ENCODE measurements around the gene PDE8A. TPM values are rescaled to one million over a fixed set of nuclear protein-coding genes. Genes with fewer than 3 reads are reported as not detected.
"Not testable (repeated sequence)": the region's sequence is repeated elsewhere in the genome, so short reads cannot be mapped to it uniquely, and the experiment has no call there.

Gene PDE8A
- total and polyA plus RNA-seq, 2 experiments from 2014 or later = 15.3 to 26.0 TPM

DNA sequence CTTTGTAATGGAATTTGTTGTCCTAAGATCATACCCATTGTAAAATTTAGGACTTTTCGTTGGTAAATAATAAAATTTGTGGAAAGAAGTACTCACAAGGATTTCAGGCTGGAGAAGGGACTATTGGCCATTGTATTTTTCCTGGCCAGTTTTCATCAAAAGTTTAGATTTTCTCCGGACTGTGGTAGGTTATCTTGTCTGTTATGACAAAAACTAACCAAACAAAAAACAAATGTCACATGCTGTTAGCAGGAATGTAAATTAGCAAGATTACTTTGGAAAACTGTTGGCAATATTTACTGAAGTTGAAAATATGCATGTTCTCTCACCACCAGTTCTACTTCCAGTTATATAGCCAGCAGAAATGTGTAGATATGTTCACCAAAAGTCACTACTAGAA, 27.8 kb downstream of the PDE8A start:
- WGBS (ENCODE audit: low lambda C conversion rate, missing lambda C conversion rate) = 63% methylated on average over 2 of the region's 2 CpGs
- Histone ChIP-seq H3K79me2 (peaks cover 75% of the 10 kb centered on the region), H3K4me3 (no peak overlapping the region), H3K27ac (peak overlapping the region; percentile 86), H2AFZ (no peak overlapping the region), H3K36me3 (replicated peaks; ENCODE audit: insufficient read depth, low read depth) (no peaks in the 10 kb centered on the region), H3K4me1 (ENCODE audit: insufficient read depth) (peaks cover 34% of the 10 kb centered on the region), H3K4me2 (peak overlapping the region; percentile 58), H3K9me3 (ENCODE audit: low read depth) (no peaks in the 10 kb centered on the region), H3K9me2 (replicated peaks; ENCODE audit: insufficient read depth) (no peaks in the 10 kb centered on the region), H3K27me3 (no peaks in the 10 kb centered on the region), H4K20me1 (ENCODE audit: insufficient read depth, poor library complexity, severe bottlenecking) (no peaks in the 10 kb centered on the region)
- DNase-seq (ENCODE audit: low spot score) = no peak
- no peak for TF ChIP-seq EZH2 (IDR thresholded peaks at IDR 0.05; ENCODE audit: borderline replicate concordance)
- no peak for TF ChIP-seq EZH2phosphoT487 (IDR thresholded peaks at IDR 0.05; ENCODE audit: low read depth, severe bottlenecking, unreplicated experiment)
- TF ChIP-seq, protein P1, sequence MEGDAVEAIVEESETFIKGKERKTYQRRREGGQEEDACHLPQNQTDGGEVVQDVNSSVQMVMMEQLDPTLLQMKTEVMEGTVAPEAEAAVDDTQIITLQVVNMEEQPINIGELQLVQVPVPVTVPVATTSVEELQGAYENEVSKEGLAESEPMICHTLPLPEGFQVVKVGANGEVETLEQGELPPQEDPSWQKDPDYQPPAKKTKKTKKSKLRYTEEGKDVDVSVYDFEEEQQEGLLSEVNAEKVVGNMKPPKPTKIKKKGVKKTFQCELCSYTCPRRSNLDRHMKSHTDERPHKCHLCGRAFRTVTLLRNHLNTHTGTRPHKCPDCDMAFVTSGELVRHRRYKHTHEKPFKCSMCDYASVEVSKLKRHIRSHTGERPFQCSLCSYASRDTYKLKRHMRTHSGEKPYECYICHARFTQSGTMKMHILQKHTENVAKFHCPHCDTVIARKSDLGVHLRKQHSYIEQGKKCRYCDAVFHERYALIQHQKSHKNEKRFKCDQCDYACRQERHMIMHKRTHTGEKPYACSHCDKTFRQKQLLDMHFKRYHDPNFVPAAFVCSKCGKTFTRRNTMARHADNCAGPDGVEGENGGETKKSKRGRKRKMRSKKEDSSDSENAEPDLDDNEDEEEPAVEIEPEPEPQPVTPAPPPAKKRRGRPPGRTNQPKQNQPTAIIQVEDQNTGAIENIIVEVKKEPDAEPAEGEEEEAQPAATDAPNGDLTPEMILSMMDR (IDR thresholded peaks at IDR 0.05; ENCODE audit: poor library complexity) = no peak

DNA sequence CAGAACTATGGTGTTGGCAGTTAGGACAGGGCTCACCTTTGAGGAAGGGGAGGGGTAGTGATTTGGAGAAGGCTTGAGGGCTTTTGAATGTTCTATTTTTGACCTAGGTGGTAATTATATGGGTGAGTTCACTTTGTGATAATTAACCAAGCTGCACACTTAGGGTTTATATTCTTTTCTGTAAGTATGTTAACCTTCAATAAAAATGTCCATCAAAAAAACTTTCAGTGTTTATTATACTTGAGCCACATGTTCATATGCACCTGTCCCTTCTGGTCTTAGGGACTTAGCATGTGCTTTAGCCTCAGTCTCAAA, 28.4 kb downstream of the PDE8A start:
- peak overlapping the region; percentile 58 for H3K4me2 ChIP-seq
- no peak for TF ChIP-seq EZH2 (IDR thresholded peaks at IDR 0.05; ENCODE audit: borderline replicate concordance)
- no peaks in the 10 kb centered on the region for H3K36me3 ChIP-seq (replicated peaks; ENCODE audit: insufficient read depth, low read depth)
- H4K20me1 ChIP-seq (ENCODE audit: insufficient read depth, poor library complexity, severe bottlenecking) = no peaks in the 10 kb centered on the region
- peaks cover 34% of the 10 kb centered on the region for H3K4me1 ChIP-seq (ENCODE audit: insufficient read depth)
- no peak for DNase-seq (ENCODE audit: low spot score)
- H3K9me3 ChIP-seq (ENCODE audit: low read depth) = no peaks in the 10 kb centered on the region
- no peak overlapping the region for H2AFZ ChIP-seq
- peaks cover 75% of the 10 kb centered on the region for H3K79me2 ChIP-seq
- no peaks in the 10 kb centered on the region for H3K9me2 ChIP-seq (replicated peaks; ENCODE audit: insufficient read depth)
- no peaks in the 10 kb centered on the region for H3K27me3 ChIP-seq
- H3K27ac ChIP-seq = peak overlapping the region; percentile 86
- no peak overlapping the region for H3K4me3 ChIP-seq

DNA sequence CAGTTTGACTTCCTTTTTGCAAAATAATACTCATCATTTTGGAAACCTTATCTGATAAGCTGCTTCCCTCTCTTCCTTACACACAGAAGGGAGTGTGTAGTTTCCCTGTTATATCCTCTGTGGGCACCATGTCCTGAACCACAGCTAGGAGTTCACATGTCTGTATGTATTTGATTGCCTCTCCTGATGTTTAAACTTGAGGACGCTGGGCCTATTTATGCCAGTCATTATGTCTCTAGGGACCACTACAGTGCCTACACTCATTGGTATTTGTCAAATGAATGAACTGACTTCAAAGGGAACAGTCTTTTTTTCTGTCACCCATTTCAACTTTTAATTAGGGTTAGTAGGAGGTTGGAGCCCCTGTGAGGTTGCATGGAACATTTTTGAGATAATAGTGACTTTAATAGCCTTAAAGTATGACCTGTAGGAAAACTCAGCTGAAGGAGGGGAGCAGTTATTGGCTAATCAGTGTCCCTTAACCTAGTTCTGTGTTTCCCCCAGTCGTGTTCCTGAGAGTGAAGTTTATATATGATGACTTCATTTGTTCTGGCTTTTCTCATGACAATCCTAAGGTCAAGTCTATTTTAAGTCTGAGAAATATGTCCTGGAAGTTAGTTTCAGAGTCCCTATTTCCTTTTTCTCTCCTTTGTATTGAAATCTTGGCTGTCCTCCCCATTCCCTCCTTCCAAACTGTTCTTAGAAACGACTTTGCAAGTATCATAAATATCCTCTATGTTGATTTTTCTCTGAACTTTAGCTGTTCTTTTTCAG, 28.9 kb downstream of the PDE8A start:
- TF ChIP-seq, protein P1 (IDR thresholded peaks at IDR 0.05; ENCODE audit: poor library complexity) = peak; percentile 38
- TF ChIP-seq EZH2phosphoT487 (IDR thresholded peaks at IDR 0.05; ENCODE audit: low read depth, severe bottlenecking, unreplicated experiment) = no peak
- H3K4me3 ChIP-seq = no peak overlapping the region
- DNase-seq (ENCODE audit: low spot score) = peak; percentile 61
- peak overlapping the region; percentile 86 for H3K27ac ChIP-seq
- no peaks in the 10 kb centered on the region for H3K36me3 ChIP-seq (replicated peaks; ENCODE audit: insufficient read depth, low read depth)
- H3K4me1 ChIP-seq (ENCODE audit: insufficient read depth) = peaks cover 34% of the 10 kb centered on the region
- H3K79me2 ChIP-seq = peaks cover 75% of the 10 kb centered on the region
- 11% methylated on average over 3 of the region's 3 CpGs for WGBS (ENCODE audit: low lambda C conversion rate, missing lambda C conversion rate)
- no peaks in the 10 kb centered on the region for H4K20me1 ChIP-seq (ENCODE audit: insufficient read depth, poor library complexity, severe bottlenecking)
- no peaks in the 10 kb centered on the region for H3K9me3 ChIP-seq (ENCODE audit: low read depth)
- peak overlapping the region; percentile 58 for H3K4me2 ChIP-seq
- no peak overlapping the region for H2AFZ ChIP-seq
- no peaks in the 10 kb centered on the region for H3K9me2 ChIP-seq (replicated peaks; ENCODE audit: insufficient read depth)
- no peaks in the 10 kb centered on the region for H3K27me3 ChIP-seq

DNA sequence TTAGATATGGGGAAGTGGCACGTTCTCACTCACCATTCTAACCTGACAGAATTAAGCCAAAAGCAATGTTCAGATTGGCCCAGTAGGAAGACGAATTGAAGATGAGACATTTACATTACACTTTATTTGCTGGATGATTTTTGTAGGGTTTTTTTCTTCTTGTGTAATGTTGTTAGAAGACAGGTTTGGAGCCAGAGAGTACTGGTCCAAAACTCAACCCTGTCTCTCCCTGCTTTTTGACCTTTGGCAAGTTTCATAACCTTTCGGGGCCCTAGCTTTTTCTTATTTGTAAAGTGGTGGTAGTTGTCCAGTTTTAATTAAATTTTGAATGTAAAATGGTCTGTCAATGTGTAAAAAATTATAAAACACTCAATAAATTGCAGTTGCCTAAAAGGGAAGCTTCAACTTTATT, 29.5 kb downstream of the PDE8A start:
- Histone ChIP-seq H3K4me3 (no peak overlapping the region), H3K4me1 (ENCODE audit: insufficient read depth) (peaks cover 34% of the 10 kb centered on the region), H3K4me2 (peak overlapping the region; percentile 58), H3K9me3 (ENCODE audit: low read depth) (no peaks in the 10 kb centered on the region), H3K27me3 (no peaks in the 10 kb centered on the region), H3K36me3 (replicated peaks; ENCODE audit: insufficient read depth, low read depth) (no peaks in the 10 kb centered on the region), H2AFZ (no peak overlapping the region), H3K27ac (peak overlapping the region; percentile 86), H4K20me1 (ENCODE audit: insufficient read depth, poor library complexity, severe bottlenecking) (no peaks in the 10 kb centered on the region), H3K79me2 (peaks cover 75% of the 10 kb centered on the region), H3K9me2 (replicated peaks; ENCODE audit: insufficient read depth) (no peaks in the 10 kb centered on the region)
- DNase-seq (ENCODE audit: low spot score) = no peak
- TF ChIP-seq EZH2 (IDR thresholded peaks at IDR 0.05; ENCODE audit: borderline replicate concordance) (no peak), EZH2phosphoT487 (IDR thresholded peaks at IDR 0.05; ENCODE audit: low read depth, severe bottlenecking, unreplicated experiment) (no peak)
- TF ChIP-seq, protein P1 (IDR thresholded peaks at IDR 0.05; ENCODE audit: poor library complexity) = no peak
- WGBS (ENCODE audit: low lambda C conversion rate, missing lambda C conversion rate) = 51% methylated on average over 3 of the region's 3 CpGs

DNA sequence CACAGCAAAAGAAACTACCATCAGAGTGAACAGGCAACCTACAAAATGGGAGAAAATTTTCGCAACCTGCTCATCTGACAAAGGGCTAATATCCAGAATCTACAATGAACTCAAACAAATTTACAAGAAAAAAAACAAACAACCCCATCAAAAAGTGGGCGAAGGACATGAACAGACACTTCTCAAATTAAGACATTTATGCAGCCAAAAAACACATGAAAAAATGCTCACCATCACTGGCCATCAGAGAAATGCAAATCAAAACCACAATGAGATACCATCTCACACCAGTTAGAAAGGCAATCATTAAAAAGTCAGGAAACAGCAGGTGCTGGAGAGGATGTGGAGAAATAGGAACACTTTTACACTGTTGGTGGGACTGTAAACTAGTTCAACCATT, 30.1 kb downstream of the PDE8A start:
- H3K4me2 ChIP-seq; H3K27me3 ChIP-seq; H3K9me2 ChIP-seq (replicated peaks; ENCODE audit: insufficient read depth); DNase-seq (ENCODE audit: low spot score); H3K4me3 ChIP-seq; H3K27ac ChIP-seq; H4K20me1 ChIP-seq (ENCODE audit: insufficient read depth, poor library complexity, severe bottlenecking); H3K9me3 ChIP-seq (ENCODE audit: low read depth); H2AFZ ChIP-seq; H3K36me3 ChIP-seq (replicated peaks; ENCODE audit: insufficient read depth, low read depth): not testable (repeated sequence)
- Histone ChIP-seq H3K79me2 (peaks cover 75% of the 10 kb centered on the region), H3K4me1 (ENCODE audit: insufficient read depth) (peaks cover 34% of the 10 kb centered on the region)
- WGBS (ENCODE audit: low lambda C conversion rate, missing lambda C conversion rate) = 89% methylated on average over 2 of the region's 2 CpGs
